HUES64 (cell line): ENCODE data around the gene OR11H7.
"Not testable (repeated sequence)": the region's sequence is repeated elsewhere in the genome, so short reads cannot be mapped to it uniquely, and the experiment has no call there.

ENCODE experiments used
- H3K27ac ChIP-seq: 2 replicates; pipeline ENCODE4 v1.7.0; 2013; ENCODE audit warnings: low read depth, low read length, inconsistent platforms
- H3K27me3 ChIP-seq: 2 replicates; pipeline ENCODE4 v1.6.1; 2013; ENCODE audit warnings: mild to moderate bottlenecking, low read length; ENCODE audit not compliant: insufficient read depth
- H3K36me3 ChIP-seq: 2 replicates; pipeline ENCODE4 v1.6.1; 2013; ENCODE audit warnings: mild to moderate bottlenecking, low read length; ENCODE audit not compliant: insufficient read depth
- H3K4me1 ChIP-seq: 2 replicates; pipeline ENCODE4 v1.6.1; 2013; ENCODE audit warnings: mild to moderate bottlenecking, low read length, moderate library complexity; ENCODE audit not compliant: insufficient read depth
- H3K4me3 ChIP-seq: 2 replicates; pipeline ENCODE4 v1.5.1; 2013; ENCODE audit warnings: mild to moderate bottlenecking, low read length, moderate library complexity
- H3K9ac ChIP-seq: 2 replicates; pipeline ENCODE4 v1.6.1; 2013; ENCODE audit warnings: mild to moderate bottlenecking, low read depth, low read length
- H3K9me3 ChIP-seq: 2 replicates; pipeline ENCODE4 v1.6.1; 2013; ENCODE audit warnings: low read depth, low read length; ENCODE audit not compliant: insufficient read depth
- WGBS: fragments of 150-250, 120-280 bp; methylation state at CpG from one replicate; pipeline ENCODE4 v1.1.7; 2013; ENCODE audit warnings: missing lambda C conversion rate; 5-methylcytosine and 5-hydroxymethylcytosine counted together

The OR11H7 gene

GRCh38 chr14:20278414-20278813, 49.6 kb downstream of the OR11H7 start:
- H3K27ac ChIP-seq: no peak overlapping the region
- H3K9ac ChIP-seq: no peak overlapping the region
- 80% methylated on average over 1 of the region's 1 CpG for WGBS
- H3K4me1 ChIP-seq: no peaks in the 10 kb centered on the region
- H3K36me3 ChIP-seq: 0 out of 2 replicates have a peak, but pooled peaks cover 4% of the 10 kb centered on the region
- H3K27me3 ChIP-seq: no peaks in the 10 kb centered on the region
- H3K9me3 ChIP-seq: peaks cover 54% of the 10 kb centered on the region
- no peak overlapping the region for H3K4me3 ChIP-seq

DNA sequence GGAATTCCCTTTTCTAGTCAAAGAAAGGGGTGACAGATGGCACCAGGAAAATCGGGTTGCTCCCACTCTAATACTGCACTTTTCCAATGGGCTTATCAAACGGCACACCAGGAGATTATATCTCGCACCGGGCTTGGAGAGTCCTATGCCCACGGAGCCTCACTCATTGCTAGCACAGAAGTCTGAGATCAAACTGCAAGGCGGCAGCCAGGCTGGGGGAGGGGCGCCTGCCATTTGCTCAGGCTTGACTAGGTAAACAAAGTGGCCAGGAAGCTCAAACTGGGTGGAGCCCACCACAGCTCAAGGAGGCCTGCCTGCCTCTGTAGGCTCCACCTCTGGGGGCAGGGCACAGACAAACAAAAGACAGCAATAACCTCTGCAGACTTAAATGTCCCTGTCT, 51.5 kb downstream of the OR11H7 start:
- H3K9me3 ChIP-seq: peaks cover 36% of the 10 kb centered on the region; the same call in 1 of the 2 replicates
- not testable (repeated sequence) for H3K27ac ChIP-seq, H3K4me3 ChIP-seq, H3K9ac ChIP-seq, H3K36me3 ChIP-seq, H3K4me1 ChIP-seq, H3K27me3 ChIP-seq
- WGBS: 92% methylated on average over 7 of the region's 7 CpGs
